ENCODE data around the gene ZNF202. TPM values are rescaled to one million over a fixed set of nuclear protein-coding genes. Genes with fewer than 3 reads are reported as not detected.

ZNF202 gene
- total RNA-seq, 1 experiment from 2014 or later = 7.4 TPM

- intact Hi-C loops (cut with micrococcal nuclease; ENCODE audit: unreplicated experiment) = loop anchor here (10.0 kb wide), 2 partner anchors 297 to 597 kb away; no protein-coding TSS in a partner anchor
- DNase-seq = no peak
- Histone ChIP-seq H4K20me1 (ENCODE audit: insufficient read depth) (no peaks in the 10 kb centered on the region), H2AFZ (no peak overlapping the region), H3K9me2 (ENCODE audit: insufficient read depth) (no peaks in the 10 kb centered on the region), H3K9me3 (ENCODE audit: insufficient read depth, low read depth) (no peaks in the 10 kb centered on the region), H3K4me2 (no peak overlapping the region), H3K79me2 (ENCODE audit: low read depth) (no peaks in the 10 kb centered on the region), H3K27ac (no peak overlapping the region), H3K36me3 (ENCODE audit: low read depth) (no peaks in the 10 kb centered on the region), H3F3A (ENCODE audit: insufficient read depth, low read depth) (no peaks in the 10 kb centered on the region), H3K4me3 (no peak overlapping the region), H3K4me1 (replicated peaks; ENCODE audit: insufficient read depth) (no peaks in the 10 kb centered on the region), H3K27me3 (ENCODE audit: insufficient read depth, low read depth) (peaks cover 47% of the 10 kb centered on the region)
- TF ChIP-seq EZH2 (IDR thresholded peaks at IDR 0.05; ENCODE audit: low read depth) (no peak), CTCF (conservative IDR thresholded peaks at IDR 0.05) (no peak)
- CTCF ChIA-PET = no interaction called here
- BruUV-seq (replicated peaks) = no TSS peak
- POLR2A ChIA-PET (ENCODE audit: unreplicated experiment) = no interaction called here
Observed at GRCh38 chr11:123702139-123702538, 39.3 kb downstream of the ZNF202 start.

- POLR2A ChIA-PET (ENCODE audit: unreplicated experiment) = no interaction called here
- H3F3A ChIP-seq (ENCODE audit: insufficient read depth, low read depth) = no peaks in the 10 kb centered on the region
- peaks cover 56% of the 10 kb centered on the region for H3K27me3 ChIP-seq (ENCODE audit: insufficient read depth, low read depth)
- H3K4me3 ChIP-seq = no peak overlapping the region
- H3K27ac ChIP-seq = no peak overlapping the region
- no peaks in the 10 kb centered on the region for H4K20me1 ChIP-seq (ENCODE audit: insufficient read depth)
- TF ChIP-seq CTCF (conservative IDR thresholded peaks at IDR 0.05) (no peak), EZH2 (IDR thresholded peaks at IDR 0.05; ENCODE audit: low read depth) (no peak)
- no peaks in the 10 kb centered on the region for H3K9me3 ChIP-seq (ENCODE audit: insufficient read depth, low read depth)
- H3K4me1 ChIP-seq (replicated peaks; ENCODE audit: insufficient read depth) = no peaks in the 10 kb centered on the region
- no TSS peak for BruUV-seq (replicated peaks)
- CTCF ChIA-PET = no interaction called here
- intact Hi-C loops (cut with micrococcal nuclease; ENCODE audit: unreplicated experiment) = loop anchor here (10.0 kb wide), 2 partner anchors 296 to 596 kb away; no protein-coding TSS in a partner anchor
- H3K9me2 ChIP-seq (ENCODE audit: insufficient read depth) = no peaks in the 10 kb centered on the region
- no peak overlapping the region for H2AFZ ChIP-seq
- H3K4me2 ChIP-seq = no peak overlapping the region
- H3K36me3 ChIP-seq (ENCODE audit: low read depth) = no peaks in the 10 kb centered on the region
- no peak for DNase-seq
- H3K79me2 ChIP-seq (ENCODE audit: low read depth) = no peaks in the 10 kb centered on the region
Observed at GRCh38 chr11:123700772-123701171, 40.7 kb downstream of the ZNF202 start.

- H3K9me3 ChIP-seq (ENCODE audit: insufficient read depth, low read depth) = no peaks in the 10 kb centered on the region
- H3K4me2 ChIP-seq = no peak overlapping the region
- H3F3A ChIP-seq (ENCODE audit: insufficient read depth, low read depth) = no peaks in the 10 kb centered on the region
- H3K27ac ChIP-seq = no peak overlapping the region
- TF ChIP-seq CTCF (conservative IDR thresholded peaks at IDR 0.05) (no peak), EZH2 (IDR thresholded peaks at IDR 0.05; ENCODE audit: low read depth) (no peak)
- peaks cover 6% of the 10 kb centered on the region; the same call in 1 of the 2 replicates for H3K4me1 ChIP-seq (replicated peaks; ENCODE audit: insufficient read depth)
- no peak overlapping the region for H3K4me3 ChIP-seq
- ChIA-PET CTCF (no interaction called here), POLR2A (ENCODE audit: unreplicated experiment) (interaction anchor here (0.6 kb wide), 1 partner anchor 382 kb away, joined by 4 read pairs; no protein-coding TSS in a partner anchor)
- H4K20me1 ChIP-seq (ENCODE audit: insufficient read depth) = no peaks in the 10 kb centered on the region
- DNase-seq = no peak
- H3K9me2 ChIP-seq (ENCODE audit: insufficient read depth) = no peaks in the 10 kb centered on the region
- H3K79me2 ChIP-seq (ENCODE audit: low read depth) = no peaks in the 10 kb centered on the region
- no peaks in the 10 kb centered on the region for H3K36me3 ChIP-seq (ENCODE audit: low read depth)
- no peak overlapping the region for H2AFZ ChIP-seq
- peaks cover 61% of the 10 kb centered on the region for H3K27me3 ChIP-seq (ENCODE audit: insufficient read depth, low read depth)
- no TSS peak for BruUV-seq (replicated peaks)
- intact Hi-C loops (cut with micrococcal nuclease; ENCODE audit: unreplicated experiment) = no loop called here
Observed at GRCh38 chr11:123698546-123699127, 42.8 kb downstream of the ZNF202 start.
